Retinal pigment epithelial cell (primary cell): ENCODE measurements around the gene GBP2.
A peak's percentile ranks its signal among the peaks of the same experiment; 100 is the strongest.

Experiments used
- DNase-seq: peaks from one replicate; pipeline ENCODE4 v3.0.0-alpha.2; 2010; ENCODE audit warnings: low read depth
- H3K4me3 ChIP-seq: 2 replicates; pipeline ENCODE4 v1.5.1; 2011; ENCODE audit warnings: mild to moderate bottlenecking, low read length, control low read depth, moderate library complexity
- CTCF ChIP-seq: conservative IDR thresholded peaks from 2 replicates; pipeline ENCODE4 v1.5.1; 2011; ENCODE audit warnings: low read depth, low read length, control low read depth, inconsistent platforms

The GBP2 gene

GRCh38 chr1:89125913-89126580, at the start of gene GBP2:
Gene GBP2, minus strand, starts transcription at chr1:89126114. Its CDS starts 4,148 bp downstream, at chr1:89121966.
- H3K4me3 ChIP-seq: no peak within 1 kb of the TSS
- no peak for TF ChIP-seq CTCF
- peak; percentile 52 for DNase-seq

- DNase-seq: no peak
- no peak for TF ChIP-seq CTCF
- H3K4me3 ChIP-seq: no peak overlapping the region
These were observed 48.6 kb upstream of the GBP2 start for GRCh38 chr1:89174491-89174890.

- no peak overlapping the region for H3K4me3 ChIP-seq
- TF ChIP-seq CTCF: no peak
- DNase-seq: no peak
These were observed 46.7 kb upstream of the GBP2 start for GRCh38 chr1:89172468-89173143.

- H3K4me3 ChIP-seq: no peak overlapping the region
- no peak for TF ChIP-seq CTCF
- DNase-seq: no peak
These were observed 45.1 kb upstream of the GBP2 start for GRCh38 chr1:89171067-89171438.

GRCh38 chr1:89170170-89171066, 44.5 kb upstream of the GBP2 start:
- H3K4me3 ChIP-seq: no peak overlapping the region
- no peak for TF ChIP-seq CTCF
- DNase-seq: no peak

GRCh38 chr1:89169166-89169565, 43.3 kb upstream of the GBP2 start:
- TF ChIP-seq CTCF: no peak
- DNase-seq: no peak
- H3K4me3 ChIP-seq: no peak overlapping the region
